HG02588 (cell line): ENCODE data around the gene TMEM179.
"Not testable (repeated sequence)": the region's sequence is repeated elsewhere in the genome, so short reads cannot be mapped to it uniquely, and the experiment has no call there.

Experiments
- ATAC-seq: cut with Tn5 transposase; IDR thresholded peaks from one replicate; pipeline ENCODE4 v1.9.1; 2021; ENCODE audit warnings: mild to moderate bottlenecking, moderate library complexity; ENCODE audit not compliant: unreplicated experiment

TMEM179 gene

DNA sequence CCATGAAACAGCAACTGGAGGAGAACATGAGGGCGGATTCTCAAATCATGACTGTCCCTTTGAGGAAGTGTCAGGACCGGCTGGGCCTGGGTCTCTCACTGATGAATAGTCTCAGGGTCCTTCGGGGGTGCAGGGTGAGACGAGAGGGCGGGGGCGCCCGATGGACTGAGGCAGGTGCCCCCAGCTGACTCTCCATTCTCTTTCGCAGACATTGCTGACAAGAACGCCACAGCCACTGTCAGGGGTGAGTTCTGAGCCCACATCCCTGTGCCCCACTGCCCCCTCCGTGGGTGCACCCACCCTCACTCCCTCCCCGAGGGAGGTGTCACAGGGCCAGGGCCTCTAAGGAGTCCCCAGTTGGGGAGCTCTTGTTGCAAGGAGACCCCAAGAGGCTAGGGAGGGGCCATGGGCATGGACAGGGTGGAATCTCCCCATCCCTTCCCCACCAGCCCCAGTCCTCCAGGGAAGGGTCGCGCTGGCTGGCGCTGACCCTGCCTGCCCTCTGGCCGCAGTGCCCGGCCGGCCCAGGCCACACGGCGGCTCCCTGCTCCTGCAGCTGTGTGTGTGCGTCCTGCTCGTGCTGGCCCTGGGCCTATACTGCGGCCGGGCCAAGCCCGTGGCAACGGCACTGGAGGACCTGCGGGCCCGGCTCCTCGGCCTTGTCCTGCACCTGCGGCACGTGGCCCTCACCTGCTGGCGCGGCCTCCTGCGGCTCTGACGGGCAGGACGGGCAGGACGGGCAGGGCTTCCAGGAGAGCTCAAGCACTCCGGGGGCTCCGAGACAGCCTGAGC, 16.3 kb downstream of the TMEM179 start:
- no peak for ATAC-seq

- ATAC-seq: no peak
Measured at GRCh38 chr14:104587641-104588040, 16.9 kb downstream of the TMEM179 start.

GRCh38 chr14:104586832-104587620, 17.5 kb downstream of the TMEM179 start:
- ATAC-seq: no peak

DNA sequence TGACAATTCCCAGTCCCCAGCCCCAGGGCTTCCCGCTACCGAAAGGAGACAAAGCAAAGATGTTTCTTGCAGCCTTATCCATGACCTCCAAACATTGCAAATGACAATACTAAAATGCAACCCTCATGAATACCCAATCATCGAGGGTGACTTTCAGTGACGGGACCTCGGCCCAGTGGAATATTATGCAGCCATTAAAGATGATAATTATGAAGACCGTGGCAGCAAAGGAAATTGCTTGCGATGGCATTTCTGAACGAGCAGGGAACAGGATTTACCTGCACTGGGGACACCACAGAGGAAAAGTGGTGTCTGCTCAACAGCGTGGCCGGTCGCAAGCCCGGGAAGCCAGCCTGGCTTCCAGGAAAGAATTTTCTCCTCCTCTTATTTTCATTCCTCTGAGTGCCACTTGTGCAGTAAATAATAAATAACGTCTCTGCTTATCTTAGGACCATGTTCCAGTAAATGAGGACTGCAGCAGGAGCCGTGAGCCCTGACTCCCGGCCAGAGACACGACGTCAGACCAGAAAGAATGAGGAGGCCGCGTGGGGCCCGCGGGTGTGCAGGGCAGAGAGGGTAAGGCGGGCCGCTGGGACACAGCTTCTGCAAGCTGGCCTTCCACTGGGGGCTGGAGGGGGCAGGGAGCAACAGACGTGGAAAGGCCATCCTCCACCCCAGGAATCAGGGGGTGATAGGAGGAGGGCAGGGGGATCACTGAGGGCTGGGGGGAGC, 18.4 kb downstream of the TMEM179 start:
- ATAC-seq: no peak

DNA sequence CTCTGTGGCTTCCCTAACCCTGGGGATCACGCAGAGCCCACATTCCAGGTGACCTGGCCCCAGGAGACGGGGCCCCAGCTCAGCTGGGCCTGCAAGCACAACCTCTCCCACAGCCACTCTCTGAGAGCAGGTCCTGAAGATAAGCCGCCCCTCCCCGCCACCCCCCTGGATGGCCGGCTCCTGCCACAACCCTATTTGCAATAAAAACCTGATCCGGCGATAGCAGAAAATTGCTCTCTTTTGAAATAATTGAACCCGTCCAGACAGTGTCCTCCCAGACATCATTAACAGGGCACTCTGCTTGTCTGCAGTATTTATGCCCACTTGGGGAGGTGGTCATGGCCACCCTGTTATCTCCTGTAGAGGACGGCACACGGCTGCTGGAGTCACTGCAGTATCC, 20.0 kb downstream of the TMEM179 start:
- ATAC-seq: no peak

GRCh38 chr14:104583424-104584306, 20.9 kb downstream of the TMEM179 start:
- ATAC-seq: no peak

DNA sequence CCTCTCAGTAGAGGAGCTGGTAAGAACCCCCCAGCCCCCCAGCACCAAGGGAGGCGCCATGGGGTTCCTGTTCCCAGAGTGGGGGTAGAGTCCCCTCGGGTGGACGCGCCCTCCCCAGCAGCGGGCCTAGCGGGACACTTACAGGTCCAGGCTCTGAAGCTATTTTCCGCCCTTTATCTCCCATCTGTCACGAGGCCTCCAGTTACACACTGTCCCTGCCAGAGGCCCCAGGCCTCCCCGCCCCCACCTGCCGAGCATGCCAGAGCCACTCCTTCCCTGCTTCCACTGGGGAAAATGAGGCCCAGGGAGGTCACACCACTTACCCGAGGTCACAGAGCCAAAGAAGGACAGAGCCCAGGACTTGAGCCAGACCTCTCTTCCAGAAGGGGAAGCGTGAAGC, 21.9 kb downstream of the TMEM179 start:
- no peak for ATAC-seq

GRCh38 chr14:104582005-104582404, 22.6 kb downstream of the TMEM179 start:
- no peak for ATAC-seq

- ATAC-seq: no peak
Measured at GRCh38 chr14:104581521-104581920, 23.1 kb downstream of the TMEM179 start.

DNA sequence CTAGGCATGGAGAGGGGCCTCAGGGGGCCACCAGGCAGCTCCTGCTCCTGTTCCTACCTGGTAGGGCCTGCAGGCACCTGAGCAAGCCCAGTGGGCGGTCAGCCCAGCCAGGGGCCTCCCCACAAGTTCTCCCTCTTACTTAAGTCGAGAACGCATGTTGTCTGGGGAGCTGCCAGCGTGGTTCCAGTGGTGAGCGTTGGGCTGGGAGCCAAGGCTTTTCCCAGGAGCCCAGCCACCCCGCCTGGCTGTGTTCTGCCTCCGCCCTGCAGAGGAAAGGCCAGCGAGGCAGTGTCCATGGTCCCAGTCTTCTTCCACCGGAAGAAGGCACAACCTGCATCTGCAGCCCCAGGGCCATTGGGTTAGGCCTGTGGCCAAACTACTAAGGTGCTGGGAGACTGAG, 23.6 kb downstream of the TMEM179 start:
- no peak for ATAC-seq

DNA sequence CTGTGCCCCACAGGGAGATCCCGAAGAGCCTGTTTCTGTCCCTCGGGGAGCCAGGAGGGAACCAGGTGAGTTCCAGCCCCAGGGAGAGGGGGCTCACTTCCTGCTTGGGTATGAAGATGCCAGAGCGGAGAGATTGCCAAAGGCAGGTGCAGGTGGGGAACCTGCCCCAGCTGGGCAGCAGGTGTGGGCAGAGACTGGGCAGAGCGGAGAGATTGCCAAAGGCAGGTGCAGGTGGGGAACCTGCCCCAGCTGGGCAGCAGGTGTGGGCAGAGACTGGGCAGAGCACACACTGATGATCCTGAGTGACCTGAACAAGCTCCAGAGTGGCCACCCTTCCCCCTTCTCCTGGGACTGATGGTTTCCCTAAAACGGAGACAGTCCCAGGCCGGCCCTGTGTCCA, 24.6 kb downstream of the TMEM179 start:
- ATAC-seq: not testable (repeated sequence)

DNA sequence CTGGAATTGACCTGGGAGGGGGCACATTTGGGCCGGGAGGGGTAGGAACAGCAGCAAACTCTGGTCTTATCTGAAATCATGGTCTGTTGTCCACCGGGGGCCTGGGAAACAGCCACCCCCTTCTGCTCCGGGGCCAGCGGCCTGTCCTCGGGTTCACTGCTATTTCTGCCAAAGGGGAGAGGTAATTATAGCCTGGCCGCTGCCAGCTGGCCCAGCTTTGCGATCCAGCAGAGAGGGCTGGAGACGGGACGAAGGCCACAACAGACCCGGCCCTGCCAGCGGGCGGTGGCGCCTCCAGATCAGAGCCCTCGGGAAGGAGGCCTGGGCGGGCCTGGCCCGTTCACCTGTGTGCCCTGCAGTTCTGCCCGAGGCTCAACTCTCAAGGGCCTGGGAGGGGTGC, 25.1 kb downstream of the TMEM179 start, which contains the start of gene C14orf180:
Gene C14orf180 (plus strand): TSS at position 258 of the 400 bp plus-strand sequence. CDS start 6,667 bp downstream, outside the sequence.
- ATAC-seq: no peak

- no peak for ATAC-seq
Measured at GRCh38 chr14:104578321-104578720, 26.3 kb downstream of the TMEM179 start.

GRCh38 chr14:104577847-104578301, 26.7 kb downstream of the TMEM179 start:
- ATAC-seq: no peak

GRCh38 chr14:104577426-104577825, 27.1 kb downstream of the TMEM179 start:
- no peak for ATAC-seq

- no peak for ATAC-seq
Measured at GRCh38 chr14:104576970-104577332, 27.6 kb downstream of the TMEM179 start.

DNA sequence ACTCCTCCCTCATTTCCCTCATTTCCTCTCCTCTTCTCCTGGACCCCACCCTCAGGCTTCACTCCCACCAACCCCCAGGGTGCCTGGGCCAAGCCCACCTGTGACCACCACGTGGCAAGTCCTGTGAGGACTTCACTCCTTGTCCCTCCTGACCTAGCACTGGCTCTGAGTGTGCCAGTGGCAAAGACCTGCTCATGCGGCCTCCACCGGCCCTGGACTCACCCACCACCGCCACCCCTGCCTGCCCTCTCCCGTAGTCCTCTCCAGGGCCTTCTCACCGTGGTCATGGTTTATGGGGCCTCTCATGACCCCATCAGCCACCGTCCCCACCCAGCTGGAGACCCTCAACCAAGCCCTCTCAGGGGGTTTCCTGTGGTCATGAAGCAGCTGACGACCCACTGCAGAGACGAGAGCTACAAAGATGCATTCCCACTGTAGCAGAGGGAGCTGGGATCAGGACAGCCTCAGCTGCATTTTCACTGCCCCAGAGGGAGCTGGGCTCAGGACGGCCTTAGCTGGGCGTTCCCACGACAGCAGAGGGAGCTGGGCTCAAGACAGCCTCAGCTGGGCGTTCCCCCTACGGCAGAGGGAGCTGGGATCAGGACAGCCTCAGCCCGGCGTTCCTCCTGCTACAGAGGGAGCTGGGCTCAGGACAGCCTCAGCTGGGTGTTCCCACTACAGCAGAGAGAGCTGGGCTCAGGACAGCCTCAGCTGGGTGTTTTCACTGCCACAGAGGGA, 28.2 kb downstream of the TMEM179 start:
- no peak for ATAC-seq

GRCh38 chr14:104574978-104575583, 29.5 kb downstream of the TMEM179 start:
- no peak for ATAC-seq

- ATAC-seq: no peak
Measured at GRCh38 chr14:104574536-104574935, 30.0 kb downstream of the TMEM179 start.
